HG03469 (cell line): ENCODE data around the gene NME4.

Experiments used
- ATAC-seq: cut with Tn5 transposase; IDR thresholded peaks from one replicate; pipeline ENCODE4 v1.9.1; 2021; ENCODE audit warnings: mild to moderate bottlenecking, moderate library complexity, moderate number of reproducible peaks; ENCODE audit not compliant: unreplicated experiment

The NME4 gene

DNA sequence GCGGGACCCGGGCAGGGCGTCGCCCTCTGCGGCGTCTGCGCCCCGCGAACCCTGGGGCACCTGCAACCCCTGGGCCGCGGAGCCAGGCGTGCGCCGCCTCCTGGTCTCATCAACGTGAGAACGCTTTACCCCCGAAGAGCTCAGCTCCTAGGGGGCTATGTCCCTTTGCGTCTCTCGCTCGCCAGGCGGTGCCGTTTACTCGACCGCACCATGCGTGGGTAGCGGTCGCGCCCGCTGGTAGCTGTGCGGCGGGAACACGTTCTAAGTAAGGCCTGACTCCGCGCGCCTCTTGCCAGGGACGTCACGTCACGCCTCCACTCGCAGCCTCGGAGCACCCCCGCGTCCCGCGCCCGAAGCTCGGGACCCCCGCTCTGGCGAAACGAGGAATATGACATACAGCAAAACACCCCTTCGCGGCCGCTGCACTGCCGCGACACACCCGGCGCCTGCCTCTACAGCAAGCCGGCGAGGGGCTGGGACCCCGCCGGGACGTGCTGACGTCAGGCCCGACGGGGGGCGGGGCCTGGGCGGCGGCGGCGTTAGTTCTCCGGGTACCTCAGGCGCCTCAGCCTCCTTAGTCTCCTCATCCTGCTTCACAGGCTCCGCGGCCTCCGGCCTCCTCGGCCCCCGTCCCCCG, 28.2 kb downstream of the NME4 start, which contains the start of gene RAB11FIP3:
TSS of gene RAB11FIP3 (plus strand) at position 568 of the 637 bp plus-strand sequence. CDS start 358 bp downstream, outside the sequence.
- peak; percentile 53 for ATAC-seq

DNA sequence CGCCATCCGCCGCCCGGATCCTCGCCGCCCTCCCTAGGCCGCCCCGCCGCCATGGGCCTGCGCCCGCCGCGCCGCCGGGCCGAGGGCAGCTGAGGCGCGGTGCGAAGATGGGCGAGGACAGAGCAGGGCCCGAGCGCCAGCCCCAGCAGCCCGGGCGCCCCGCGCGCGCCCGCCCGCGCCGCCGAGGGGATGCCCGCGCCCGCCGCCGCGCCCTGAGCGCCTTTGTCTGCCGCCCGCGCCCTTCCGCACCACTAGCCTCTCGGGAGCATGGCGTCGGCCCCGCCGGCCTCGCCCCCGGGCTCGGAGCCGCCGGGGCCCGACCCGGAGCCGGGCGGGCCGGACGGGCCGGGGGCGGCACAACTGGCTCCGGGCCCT, 28.7 kb downstream of the NME4 start:
- ATAC-seq: peak; percentile 14

DNA sequence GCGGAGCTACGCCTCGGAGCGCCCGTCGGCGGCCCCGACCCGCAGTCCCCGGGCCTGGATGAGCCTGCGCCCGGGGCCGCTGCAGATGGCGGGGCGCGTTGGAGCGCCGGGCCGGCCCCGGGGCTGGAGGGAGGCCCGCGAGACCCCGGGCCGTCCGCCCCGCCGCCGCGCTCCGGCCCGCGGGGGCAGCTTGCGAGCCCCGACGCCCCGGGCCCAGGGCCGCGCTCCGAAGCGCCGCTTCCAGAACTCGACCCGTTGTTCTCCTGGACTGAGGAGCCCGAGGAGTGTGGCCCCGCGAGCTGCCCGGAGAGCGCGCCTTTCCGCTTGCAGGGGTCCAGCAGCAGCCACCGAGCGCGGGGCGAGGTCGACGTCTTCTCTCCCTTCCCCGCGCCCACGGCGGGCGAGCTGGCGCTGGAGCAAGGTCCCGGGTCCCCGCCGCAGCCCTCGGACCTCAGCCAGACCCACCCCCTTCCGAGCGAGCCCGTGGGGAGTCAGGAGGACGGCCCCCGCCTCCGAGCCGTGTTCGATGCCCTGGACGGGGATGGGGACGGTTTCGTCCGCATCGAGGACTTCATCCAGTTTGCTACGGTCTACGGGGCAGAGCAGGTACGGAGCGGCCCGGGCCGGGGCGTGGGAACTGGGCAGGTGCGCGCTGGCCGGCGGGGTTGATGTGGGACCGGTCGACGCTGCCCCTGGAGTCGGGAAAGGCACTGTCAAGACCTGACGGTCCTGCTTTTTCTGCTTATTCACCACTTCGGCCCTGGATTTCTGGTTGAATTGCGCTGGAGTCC, 29.3 kb downstream of the NME4 start:
- no peak for ATAC-seq

DNA sequence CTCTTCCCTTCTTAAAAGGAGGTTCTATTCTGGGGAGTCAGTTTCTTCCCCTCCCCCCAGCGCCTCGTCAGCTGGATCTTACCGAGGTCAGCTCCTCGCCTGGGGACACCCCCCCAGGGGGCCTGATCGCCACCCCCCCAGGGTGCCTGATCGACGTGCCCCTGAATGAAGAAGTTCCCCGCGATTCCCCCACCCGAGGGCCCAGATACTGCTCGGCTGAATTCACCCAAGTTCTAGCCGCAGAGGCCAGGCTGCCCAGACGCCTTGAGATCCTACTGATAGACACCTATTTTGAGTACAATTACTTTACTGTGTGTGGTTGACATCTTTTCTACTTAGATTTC, 29.9 kb downstream of the NME4 start:
- no peak for ATAC-seq

DNA sequence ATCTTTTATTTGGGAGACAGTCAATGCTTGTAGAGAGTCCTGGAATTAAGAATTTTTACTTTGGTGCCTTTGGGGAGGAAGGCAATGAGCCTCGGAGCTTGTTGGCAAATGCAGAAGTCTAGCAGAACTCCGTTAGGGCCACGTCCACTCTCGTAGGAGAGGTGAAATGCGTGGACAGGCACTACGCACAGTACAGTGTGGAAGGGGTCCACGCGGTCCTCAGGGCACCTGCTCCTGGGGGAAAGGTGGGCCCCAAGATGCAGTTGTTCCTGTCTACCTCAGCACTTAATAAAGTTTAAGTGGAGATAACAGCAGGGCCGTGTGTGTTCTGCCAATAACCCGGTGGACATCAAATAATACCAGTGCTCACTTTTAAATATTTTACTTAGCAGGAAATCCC, 30.3 kb downstream of the NME4 start:
- no peak for ATAC-seq

DNA sequence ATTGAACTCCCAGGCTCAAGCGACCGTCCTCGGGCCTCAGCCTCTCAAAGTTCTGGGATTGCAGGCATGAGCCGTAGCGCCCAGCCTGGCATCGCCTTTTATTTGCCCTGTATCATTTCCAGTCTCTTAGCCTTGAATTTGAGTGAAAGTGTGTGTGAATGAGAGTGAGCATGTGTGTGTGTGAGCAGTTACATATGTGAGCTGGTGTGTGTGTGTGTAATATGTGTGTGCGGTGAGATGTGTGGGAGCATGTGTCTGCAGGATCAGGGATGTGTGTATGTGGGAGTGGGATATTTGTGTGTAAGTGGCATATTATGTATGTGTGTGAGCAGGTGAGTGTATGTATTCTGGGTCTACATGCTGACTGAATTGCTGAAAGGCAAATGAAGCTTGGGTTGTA, 33.9 kb downstream of the NME4 start:
- no peak for ATAC-seq

DNA sequence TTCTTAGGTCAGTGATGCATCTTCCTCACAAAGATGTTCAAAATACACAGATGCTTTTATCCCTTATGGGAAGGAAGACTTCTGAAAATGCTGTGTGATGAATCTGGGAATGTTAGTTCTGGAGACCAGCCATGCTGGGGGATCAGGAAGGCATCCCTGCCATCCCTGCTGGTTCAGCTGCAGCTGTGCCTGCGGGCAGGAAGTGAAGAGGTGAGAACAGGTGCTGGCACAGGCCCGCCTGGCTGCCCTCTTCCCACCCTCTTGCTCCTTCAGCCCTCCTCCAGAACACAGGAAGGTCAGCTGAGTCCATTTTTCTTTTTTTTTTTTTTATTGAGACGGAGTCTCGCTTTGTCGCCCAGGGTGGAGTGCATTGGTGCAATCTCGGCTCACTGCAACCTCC, 43.6 kb downstream of the NME4 start:
- ATAC-seq: no peak

DNA sequence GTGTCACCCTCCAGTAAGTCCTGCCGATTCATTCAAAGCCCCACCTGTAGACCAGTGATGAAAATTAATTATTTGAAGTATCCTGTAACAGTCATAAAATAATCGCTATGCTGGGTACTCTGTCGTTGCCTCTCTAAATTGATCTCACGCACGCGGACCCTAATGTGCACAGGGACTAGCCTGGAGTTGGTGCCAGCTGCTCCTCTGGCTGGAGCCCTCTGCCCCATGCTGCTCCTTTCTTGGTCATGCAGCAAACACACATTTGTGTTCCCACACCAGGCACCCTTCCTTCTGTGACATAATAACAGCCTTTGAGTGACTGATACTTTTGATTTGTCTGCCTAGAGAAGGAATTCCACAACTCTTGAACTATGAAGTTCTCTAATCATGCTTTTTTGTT, 44.4 kb downstream of the NME4 start:
- no peak for ATAC-seq

DNA sequence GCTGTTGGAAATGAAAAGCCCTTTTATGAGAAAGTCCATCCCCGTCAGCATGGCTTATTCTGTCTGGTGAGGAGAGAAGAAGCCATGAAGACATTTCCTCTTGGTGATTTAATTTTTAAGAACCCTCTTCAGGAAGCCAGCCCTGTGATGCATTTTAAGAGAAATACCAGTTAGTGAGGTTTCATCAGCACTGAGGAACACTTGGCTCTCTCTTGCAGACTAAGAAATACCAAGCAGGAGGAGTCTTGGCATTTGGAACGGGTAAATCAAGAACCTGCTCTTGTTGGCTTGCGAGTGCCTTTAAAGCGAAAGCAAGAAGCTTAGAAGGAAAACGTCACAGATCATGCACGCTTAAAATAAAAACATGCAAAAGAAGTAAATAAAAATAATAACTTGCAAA, 46.0 kb downstream of the NME4 start:
- ATAC-seq: no peak

DNA sequence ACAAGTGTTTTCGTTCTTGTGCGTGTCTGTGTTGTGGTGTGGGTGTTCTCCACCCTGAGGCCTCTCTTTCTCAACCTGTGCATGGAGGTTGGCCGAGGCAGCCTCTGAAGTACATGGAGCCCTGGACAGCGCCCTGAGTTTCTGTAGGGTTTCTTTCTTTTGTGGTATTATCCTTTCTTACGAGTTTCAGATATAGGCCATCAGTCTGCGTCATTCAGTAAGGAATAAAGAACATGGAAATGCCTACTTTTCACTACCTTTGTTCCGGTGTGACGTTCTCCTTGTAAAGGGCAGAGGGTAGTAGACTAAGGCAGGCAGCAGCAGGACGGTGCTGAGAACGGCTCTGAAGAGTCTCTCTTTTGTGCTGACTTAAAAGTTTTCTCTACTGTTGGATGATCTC, 47.0 kb downstream of the NME4 start:
- ATAC-seq: no peak

DNA sequence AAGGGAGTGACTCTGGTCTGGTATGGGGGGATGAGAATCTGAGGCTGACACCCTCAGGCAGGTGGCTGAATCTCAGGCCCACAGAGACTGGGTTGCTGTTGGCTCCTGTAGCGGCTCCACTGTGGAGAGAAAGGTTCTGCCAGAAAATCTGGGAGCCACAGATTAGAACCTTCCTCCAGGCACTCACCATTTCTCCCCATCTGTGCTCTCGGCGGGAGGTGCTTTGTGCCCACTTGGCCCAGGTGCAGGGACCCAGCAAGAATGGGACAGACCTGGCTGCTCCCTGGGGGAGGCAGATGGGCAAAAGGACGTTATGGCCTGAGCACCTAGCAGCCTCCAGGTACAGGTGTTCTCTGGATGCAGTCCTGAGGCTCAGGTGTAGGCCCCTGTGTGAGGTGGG, 48.6 kb downstream of the NME4 start:
- no peak for ATAC-seq
